AG04450 (cell line): Measurements from ENCODE around the gene NOLC1. TPM values are rescaled to one million over a fixed set of nuclear protein-coding genes. Genes with fewer than 3 reads are reported as not detected.

Source experiments
- CTCF ChIA-PET: fragments of 300-600, 350-600 bp; formaldehyde crosslinking; extraction: SDS; loops from one replicate; lab custom pipeline; 2022; ENCODE audit warnings: antibody characterized with exemption, inconsistent platforms; lab: Charles Lee
- POLR2A ChIA-PET: fragments of 350-600 bp; formaldehyde crosslinking; extraction: SDS; loops from one replicate; lab custom pipeline; 2021; ENCODE audit warnings: antibody characterized with exemption, inconsistent platforms; lab: Yijun Ruan, JAX
- DNase-seq: peaks from one replicate; pipeline ENCODE4 v3.0.0-alpha.2; 2011; ENCODE audit warnings: low read depth, low spot score
- H3K27ac ChIP-seq: one replicate; pipeline ENCODE4 v1.5.1; 2012; ENCODE audit warnings: low read depth, low read length, control low read depth
- H3K27me3 ChIP-seq: one replicate; pipeline ENCODE4 v1.6.0; 2012; ENCODE audit warnings: low read length; ENCODE audit not compliant: control insufficient read depth, insufficient read depth
- H3K4me3 ChIP-seq: 2 replicates; pipeline ENCODE4 v1.5.1; 2011; ENCODE audit warnings: mild to moderate bottlenecking, low read depth, low read length, control low read depth
- H3K9me3 ChIP-seq: 2 replicates; pipeline ENCODE4 v1.5.1; 2012; ENCODE audit warnings: low read length; ENCODE audit not compliant: control insufficient read depth, insufficient read depth
- CTCF ChIP-seq: IDR thresholded peaks from 2 replicates; pipeline ENCODE4 v1.5.1; 2011; ENCODE audit warnings: low read depth, low read length, control low read depth, inconsistent platforms
- polyA plus RNA-seq: library from polyadenylated mRNA; depleted of rRNA; stranded (reverse); fragments of >200 nt; gene quantifications from 2 replicates; pipeline ENCODE4 v1.2.3, GENCODE V29; 2011

The NOLC1 gene
- polyA plus RNA-seq, 1 experiment: 80.8 TPM

- TF ChIP-seq CTCF: no peak
- ChIA-PET CTCF (interaction anchor here (0.5 to 5.8 kb wide), 2 partner anchors 7 to 12 kb away, joined by 5 to 59 read pairs; no protein-coding TSS in a partner anchor), POLR2A (no interaction called here)
- Histone ChIP-seq H3K9me3 (no peaks in the 10 kb centered on the region), H3K4me3 (no peak overlapping the region), H3K27me3 (no peaks in the 10 kb centered on the region), H3K27ac (no peak overlapping the region)
- no peak for DNase-seq
These were observed 5.0 kb downstream of the NOLC1 start for GRCh38 chr10:102157224-102157623.

- ChIA-PET CTCF (interaction anchor here (0.6 to 5.8 kb wide), 2 partner anchors 10 to 241 kb away, joined by 3 to 59 read pairs; no protein-coding TSS in a partner anchor), POLR2A (interaction anchor here (0.5 to 0.7 kb wide), 2 partner anchors 10 to 309 kb away, joined by 3 to 12 read pairs; no protein-coding TSS in a partner anchor)
- Histone ChIP-seq H3K4me3 (no peak overlapping the region), H3K27me3 (no peaks in the 10 kb centered on the region), H3K9me3 (no peaks in the 10 kb centered on the region), H3K27ac (no peak overlapping the region)
- no peak for DNase-seq
- no peak for TF ChIP-seq CTCF
These were observed 6.9 kb downstream of the NOLC1 start for GRCh38 chr10:102159051-102159597.

- ChIA-PET CTCF (interaction anchor here (5.8 kb wide), 1 partner anchor 9 kb away, joined by 59 read pairs; no protein-coding TSS in a partner anchor), POLR2A (no interaction called here)
- Histone ChIP-seq H3K27ac (no peak overlapping the region), H3K4me3 (no peak overlapping the region), H3K9me3 (no peaks in the 10 kb centered on the region), H3K27me3 (no peaks in the 10 kb centered on the region)
- DNase-seq: no peak
- no peak for TF ChIP-seq CTCF
These were observed 7.6 kb downstream of the NOLC1 start for GRCh38 chr10:102159831-102160230.

- CTCF ChIA-PET: no interaction called here
- no peak for DNase-seq
- no peaks in the 10 kb centered on the region for H3K9me3 ChIP-seq
- no peak for TF ChIP-seq CTCF
- no peak overlapping the region for H3K4me3 ChIP-seq
- POLR2A ChIA-PET: no interaction called here
- H3K27me3 ChIP-seq: no peaks in the 10 kb centered on the region
- no peak overlapping the region for H3K27ac ChIP-seq
These were observed 11.3 kb downstream of the NOLC1 start for GRCh38 chr10:102163342-102163989.

- ChIA-PET POLR2A (no interaction called here), CTCF (interaction anchor here (0.6 to 3.8 kb wide), 5 partner anchors 9 to 311 kb away, joined by 3 to 59 read pairs (median 44); partner anchors contain the start of gene ELOVL3)
- H3K27me3 ChIP-seq: no peaks in the 10 kb centered on the region
- no peak overlapping the region for H3K4me3 ChIP-seq
- no peak for TF ChIP-seq CTCF
- H3K9me3 ChIP-seq: no peaks in the 10 kb centered on the region
- no peak for DNase-seq
- H3K27ac ChIP-seq: no peak overlapping the region
These were observed 15.7 kb downstream of the NOLC1 start for GRCh38 chr10:102167861-102168260.
